HepG2 (cell line): ENCODE results near the gene LHX3. TPM values are rescaled to one million over a fixed set of nuclear protein-coding genes. Genes with fewer than 3 reads are reported as not detected.
A peak's percentile ranks its signal among the peaks of the same experiment; 100 is the strongest.

Source experiments
- CBX1 ChIP-seq: IDR thresholded peaks from one replicate; pipeline ENCODE4 v1.6.1; 2016; ENCODE audit warnings: antibody characterized with exemption, low read depth
- HNRNPUL1 ChIP-seq: fragments of 200-400 bp; formaldehyde crosslinking; IDR thresholded peaks from 2 replicates; pipeline ENCODE4 v1.6.1; 2017; ENCODE audit warnings: low read depth, mild to moderate bottlenecking, low read length, moderate library complexity
- TRIM22 ChIP-seq: fragments of 450-650 bp; IDR thresholded peaks from 2 replicates; pipeline ENCODE4 v1.6.1; 2017
- UBTF ChIP-seq: sonication (generic); formaldehyde crosslinking; IDR thresholded peaks from 2 replicates; pipeline ENCODE4 v1.4.0; 2020; ENCODE audit warnings: mild to moderate bottlenecking, missing genetic modification reagents
- ZBTB34 ChIP-seq: sonication (generic); formaldehyde crosslinking; IDR thresholded peaks from 2 replicates; pipeline ENCODE4 v1.8.0; 2022; ENCODE audit warnings: mild to moderate bottlenecking, missing genetic modification reagents
- ZKSCAN8 ChIP-seq: IDR thresholded peaks from 2 replicates; pipeline ENCODE4 v1.6.1; 2016; ENCODE audit warnings: borderline replicate concordance, missing genetic modification reagents, missing compliant biosample characterization
- ZNF160 ChIP-seq: sonication (generic); formaldehyde crosslinking; IDR thresholded peaks from 2 replicates; pipeline ENCODE4 v1.8.0; 2022; ENCODE audit warnings: mild to moderate bottlenecking, inconsistent platforms, missing genetic modification reagents
- ZNF33B ChIP-seq: sonication (generic); formaldehyde crosslinking; IDR thresholded peaks from 2 replicates; pipeline ENCODE4 v1.5.1; 2020; ENCODE audit warnings: mild to moderate bottlenecking, missing genetic modification reagents
- ZNF550 ChIP-seq: sonication (generic); formaldehyde crosslinking; IDR thresholded peaks from 2 replicates; pipeline ENCODE4 v1.4.0; 2020; ENCODE audit warnings: mild to moderate bottlenecking, missing genetic modification reagents, borderline replicate concordance
- ZNF780A ChIP-seq: sonication (generic); formaldehyde crosslinking; IDR thresholded peaks from 2 replicates; pipeline ENCODE4 v1.8.0; 2022; ENCODE audit warnings: mild to moderate bottlenecking, missing genetic modification reagents, moderate library complexity
- polyA plus RNA-seq, 8 experiments: library from polyadenylated mRNA; depleted of rRNA in 3 of 8; stranded (reverse) in 7 of 8; unstranded in 1 of 8; fragments of >200 nt; fragmentation: Illumina TruSeq in 4 of 8; extraction: Trizol in 4 of 8; gene quantifications; 2 replicates each; pipeline versions ENCODE4 v1.2.1 to v1.2.3, GENCODE V29; 2011 to 2016; ENCODE audit warnings: low read depth in 4 of 8, missing spikeins in 1 of 8, mixed read lengths in 1 of 8; ENCODE audit not compliant: insufficient read depth in 1 of 8
- total RNA-seq, 5 experiments: library from RNA; depleted of rRNA; stranded (reverse); fragments of >200 nt; fragmentation: Illumina TruSeq; extraction: Trizol; gene quantifications; 2 replicates each; pipeline ENCODE4 v1.2.3, GENCODE V29; 2016; ENCODE audit warnings: low read depth in 1 of 5
- TF ChIP-seq, protein P1 (sequence below): sonication (generic); formaldehyde crosslinking; IDR thresholded peaks from 2 replicates; pipeline ENCODE4 v1.4.0; 2020; ENCODE audit warnings: missing genetic modification reagents, mild to moderate bottlenecking, borderline replicate concordance
- TF ChIP-seq, protein P2 (sequence below): IDR thresholded peaks from 2 replicates; pipeline ENCODE4 v1.6.1; 2016; ENCODE audit warnings: low read depth, missing genetic modification reagents, missing compliant biosample characterization

Gene LHX3
- total and polyA plus RNA-seq, 2 of the 13 experiments (the other 11 are each of a cell fraction or from before 2014, with no cell fraction given), result not detected

- TF ChIP-seq ZKSCAN8 (CRISPR knock-in tag), result no peak
- no peak for TF ChIP-seq ZNF550 (CRISPR knock-in tag)
- TF ChIP-seq ZNF33B (CRISPR knock-in tag), result no peak
- no peak for TF ChIP-seq ZNF780A (CRISPR knock-in tag)
- TF ChIP-seq, protein P1, sequence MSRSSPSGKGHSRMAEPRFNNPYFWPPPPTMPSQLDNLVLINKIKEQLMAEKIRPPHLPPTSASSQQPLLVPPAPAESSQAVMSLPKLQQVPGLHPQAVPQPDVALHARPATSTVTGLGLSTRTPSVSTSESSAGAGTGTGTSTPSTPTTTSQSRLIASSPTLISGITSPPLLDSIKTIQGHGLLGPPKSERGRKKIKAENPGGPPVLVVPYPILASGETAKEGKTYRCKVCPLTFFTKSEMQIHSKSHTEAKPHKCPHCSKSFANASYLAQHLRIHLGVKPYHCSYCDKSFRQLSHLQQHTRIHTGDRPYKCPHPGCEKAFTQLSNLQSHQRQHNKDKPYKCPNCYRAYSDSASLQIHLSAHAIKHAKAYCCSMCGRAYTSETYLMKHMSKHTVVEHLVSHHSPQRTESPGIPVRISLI, result no peak
- no peak for TF ChIP-seq ZNF160 (CRISPR knock-in tag)
- TF ChIP-seq, protein P2, sequence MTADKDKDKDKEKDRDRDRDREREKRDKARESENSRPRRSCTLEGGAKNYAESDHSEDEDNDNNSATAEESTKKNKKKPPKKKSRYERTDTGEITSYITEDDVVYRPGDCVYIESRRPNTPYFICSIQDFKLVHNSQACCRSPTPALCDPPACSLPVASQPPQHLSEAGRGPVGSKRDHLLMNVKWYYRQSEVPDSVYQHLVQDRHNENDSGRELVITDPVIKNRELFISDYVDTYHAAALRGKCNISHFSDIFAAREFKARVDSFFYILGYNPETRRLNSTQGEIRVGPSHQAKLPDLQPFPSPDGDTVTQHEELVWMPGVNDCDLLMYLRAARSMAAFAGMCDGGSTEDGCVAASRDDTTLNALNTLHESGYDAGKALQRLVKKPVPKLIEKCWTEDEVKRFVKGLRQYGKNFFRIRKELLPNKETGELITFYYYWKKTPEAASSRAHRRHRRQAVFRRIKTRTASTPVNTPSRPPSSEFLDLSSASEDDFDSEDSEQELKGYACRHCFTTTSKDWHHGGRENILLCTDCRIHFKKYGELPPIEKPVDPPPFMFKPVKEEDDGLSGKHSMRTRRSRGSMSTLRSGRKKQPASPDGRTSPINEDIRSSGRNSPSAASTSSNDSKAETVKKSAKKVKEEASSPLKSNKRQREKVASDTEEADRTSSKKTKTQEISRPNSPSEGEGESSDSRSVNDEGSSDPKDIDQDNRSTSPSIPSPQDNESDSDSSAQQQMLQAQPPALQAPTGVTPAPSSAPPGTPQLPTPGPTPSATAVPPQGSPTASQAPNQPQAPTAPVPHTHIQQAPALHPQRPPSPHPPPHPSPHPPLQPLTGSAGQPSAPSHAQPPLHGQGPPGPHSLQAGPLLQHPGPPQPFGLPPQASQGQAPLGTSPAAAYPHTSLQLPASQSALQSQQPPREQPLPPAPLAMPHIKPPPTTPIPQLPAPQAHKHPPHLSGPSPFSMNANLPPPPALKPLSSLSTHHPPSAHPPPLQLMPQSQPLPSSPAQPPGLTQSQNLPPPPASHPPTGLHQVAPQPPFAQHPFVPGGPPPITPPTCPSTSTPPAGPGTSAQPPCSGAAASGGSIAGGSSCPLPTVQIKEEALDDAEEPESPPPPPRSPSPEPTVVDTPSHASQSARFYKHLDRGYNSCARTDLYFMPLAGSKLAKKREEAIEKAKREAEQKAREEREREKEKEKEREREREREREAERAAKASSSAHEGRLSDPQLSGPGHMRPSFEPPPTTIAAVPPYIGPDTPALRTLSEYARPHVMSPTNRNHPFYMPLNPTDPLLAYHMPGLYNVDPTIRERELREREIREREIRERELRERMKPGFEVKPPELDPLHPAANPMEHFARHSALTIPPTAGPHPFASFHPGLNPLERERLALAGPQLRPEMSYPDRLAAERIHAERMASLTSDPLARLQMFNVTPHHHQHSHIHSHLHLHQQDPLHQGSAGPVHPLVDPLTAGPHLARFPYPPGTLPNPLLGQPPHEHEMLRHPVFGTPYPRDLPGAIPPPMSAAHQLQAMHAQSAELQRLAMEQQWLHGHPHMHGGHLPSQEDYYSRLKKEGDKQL (CRISPR knock-in tag), result no peak
- TF ChIP-seq CBX1, result no peak
- TF ChIP-seq ZBTB34 (CRISPR knock-in tag), result no peak
- peak; percentile 60 for TF ChIP-seq UBTF (CRISPR knock-in tag)
- no peak for TF ChIP-seq HNRNPUL1
- TF ChIP-seq TRIM22, result no peak
Observed at GRCh38 chr9:136171009-136171800, 33.7 kb downstream of the LHX3 start (continued).
